ENCODE measurements around the gene HTD2.
"Not testable (repeated sequence)": the region's sequence is repeated elsewhere in the genome, so short reads cannot be mapped to it uniquely, and the experiment has no call there.

The HTD2 gene

GRCh38 chr3:58333206-58334012 lies 27.1 kb downstream of the HTD2 start:
- peak; percentile 36 for DNase-seq (ENCODE audit: low spot score)

- DNase-seq (ENCODE audit: low spot score), result peak; percentile 32
These were observed 27.6 kb downstream of the HTD2 start for GRCh38 chr3:58334013-58334321.

GRCh38 chr3:58334506-58334884 lies 28.2 kb downstream of the HTD2 start:
- DNase-seq (ENCODE audit: low spot score), result peak; percentile 22

GRCh38 chr3:58335652-58335947 lies 29.3 kb downstream of the HTD2 start:
- no peak for DNase-seq (ENCODE audit: low spot score)

- DNase-seq (ENCODE audit: low spot score), result no peak
These were observed 30.0 kb downstream of the HTD2 start for GRCh38 chr3:58336135-58336882.

- DNase-seq (ENCODE audit: low spot score), result no peak
These were observed 30.9 kb downstream of the HTD2 start for GRCh38 chr3:58337190-58337589.

GRCh38 chr3:58339146-58339545 lies 32.8 kb downstream of the HTD2 start:
- DNase-seq (ENCODE audit: low spot score), result not testable (repeated sequence)

- DNase-seq (ENCODE audit: low spot score), result no peak
These were observed 34.4 kb downstream of the HTD2 start for GRCh38 chr3:58340594-58341244.

GRCh38 chr3:58341376-58341775 lies 35.1 kb downstream of the HTD2 start:
- no peak for DNase-seq (ENCODE audit: low spot score)

GRCh38 chr3:58342676-58343075 lies 36.4 kb downstream of the HTD2 start:
- no peak for DNase-seq (ENCODE audit: low spot score)

- DNase-seq (ENCODE audit: low spot score), result no peak
These were observed 39.1 kb downstream of the HTD2 start for GRCh38 chr3:58345457-58345856.

GRCh38 chr3:58346368-58346767 lies 40.0 kb downstream of the HTD2 start:
- DNase-seq (ENCODE audit: low spot score), result no peak

GRCh38 chr3:58347984-58348383 lies 41.7 kb downstream of the HTD2 start:
- DNase-seq (ENCODE audit: low spot score), result no peak

- DNase-seq (ENCODE audit: low spot score), result no peak
These were observed 43.7 kb downstream of the HTD2 start for GRCh38 chr3:58349792-58350626.

- no peak for DNase-seq (ENCODE audit: low spot score)
These were observed 44.3 kb downstream of the HTD2 start for GRCh38 chr3:58350627-58351013.

GRCh38 chr3:58351920-58352319 lies 45.6 kb downstream of the HTD2 start:
- no peak for DNase-seq (ENCODE audit: low spot score)

GRCh38 chr3:58352626-58353025 lies 46.3 kb downstream of the HTD2 start:
- DNase-seq (ENCODE audit: low spot score), result no peak

- DNase-seq (ENCODE audit: low spot score), result no peak
These were observed 47.6 kb downstream of the HTD2 start for GRCh38 chr3:58353722-58354553.

GRCh38 chr3:58355179-58355578 lies 48.9 kb downstream of the HTD2 start:
- no peak for DNase-seq (ENCODE audit: low spot score)

GRCh38 chr3:58356054-58356453 lies 49.7 kb downstream of the HTD2 start:
- no peak for DNase-seq (ENCODE audit: low spot score)

GRCh38 chr3:58357402-58357801 lies 51.1 kb downstream of the HTD2 start:
- no peak for DNase-seq (ENCODE audit: low spot score)

- no peak for DNase-seq (ENCODE audit: low spot score)
These were observed 51.8 kb downstream of the HTD2 start for GRCh38 chr3:58358092-58358491.
